Measurements from ENCODE around the gene XYLT2. TPM values are rescaled to one million over a fixed set of nuclear protein-coding genes. Genes with fewer than 3 reads are reported as not detected.

XYLT2 gene
- total RNA-seq, 1 donor from 2014 or later: 51.3 TPM

DNA sequence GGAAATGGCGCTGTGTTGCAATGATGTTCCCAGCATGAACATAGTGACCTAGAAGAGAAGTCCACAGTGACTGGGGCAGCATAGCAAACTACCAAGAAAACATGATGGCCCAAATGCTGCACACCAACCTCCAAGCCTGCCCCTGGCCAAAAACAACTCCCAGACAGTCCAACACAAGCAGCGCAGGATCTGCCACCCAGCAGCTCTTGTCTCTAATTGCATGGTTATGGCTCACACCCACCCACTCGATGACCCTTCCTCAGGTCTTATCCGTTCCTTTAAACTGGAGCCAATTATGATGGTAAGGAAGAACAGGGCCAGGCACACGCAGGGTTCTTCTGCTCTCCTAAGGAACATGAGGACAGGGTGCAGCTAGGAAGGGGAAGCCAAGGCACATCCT lies 24.1 kb downstream of the XYLT2 start:
- no peaks in the 10 kb centered on the region for H3K9me3 ChIP-seq
- H3K27ac ChIP-seq: no peak overlapping the region
- peaks cover 0 to 12% of the 10 kb centered on the region in 2 donors for H3K4me1 ChIP-seq
- peaks cover 38 to 47% of the 10 kb centered on the region in 2 donors for H3K36me3 ChIP-seq
- no peaks in the 10 kb centered on the region for H3K27me3 ChIP-seq
- DNase-seq (ENCODE audit: low spot score in 2 of 2): no peak
- intact Hi-C loops (cut with DNase I): no loop called here
- no peak overlapping the region for H3K4me3 ChIP-seq
- TF ChIP-seq, protein P1, sequence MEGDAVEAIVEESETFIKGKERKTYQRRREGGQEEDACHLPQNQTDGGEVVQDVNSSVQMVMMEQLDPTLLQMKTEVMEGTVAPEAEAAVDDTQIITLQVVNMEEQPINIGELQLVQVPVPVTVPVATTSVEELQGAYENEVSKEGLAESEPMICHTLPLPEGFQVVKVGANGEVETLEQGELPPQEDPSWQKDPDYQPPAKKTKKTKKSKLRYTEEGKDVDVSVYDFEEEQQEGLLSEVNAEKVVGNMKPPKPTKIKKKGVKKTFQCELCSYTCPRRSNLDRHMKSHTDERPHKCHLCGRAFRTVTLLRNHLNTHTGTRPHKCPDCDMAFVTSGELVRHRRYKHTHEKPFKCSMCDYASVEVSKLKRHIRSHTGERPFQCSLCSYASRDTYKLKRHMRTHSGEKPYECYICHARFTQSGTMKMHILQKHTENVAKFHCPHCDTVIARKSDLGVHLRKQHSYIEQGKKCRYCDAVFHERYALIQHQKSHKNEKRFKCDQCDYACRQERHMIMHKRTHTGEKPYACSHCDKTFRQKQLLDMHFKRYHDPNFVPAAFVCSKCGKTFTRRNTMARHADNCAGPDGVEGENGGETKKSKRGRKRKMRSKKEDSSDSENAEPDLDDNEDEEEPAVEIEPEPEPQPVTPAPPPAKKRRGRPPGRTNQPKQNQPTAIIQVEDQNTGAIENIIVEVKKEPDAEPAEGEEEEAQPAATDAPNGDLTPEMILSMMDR (IDR thresholded peaks at IDR 0.05): no peak

DNA sequence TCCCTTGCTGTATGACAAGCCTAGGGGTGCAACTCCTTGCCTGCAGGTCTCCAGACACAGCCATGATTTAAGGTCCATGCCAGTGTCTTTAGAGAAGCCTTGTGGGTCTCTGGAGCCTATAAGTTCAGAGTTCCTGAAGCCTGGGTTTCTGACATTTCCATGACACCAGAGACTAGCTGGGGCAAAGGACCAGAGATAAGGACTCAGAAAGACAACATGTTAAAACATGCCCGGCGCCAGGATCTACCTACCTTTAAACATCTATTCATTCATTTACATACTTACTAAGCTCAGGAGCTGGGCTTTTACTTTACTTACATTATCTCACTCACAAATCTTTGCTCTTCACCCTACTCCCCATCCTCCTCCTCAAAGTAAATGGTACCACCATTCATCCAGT lies 25.6 kb downstream of the XYLT2 start:
- intact Hi-C loops (cut with DNase I): no loop called here

DNA sequence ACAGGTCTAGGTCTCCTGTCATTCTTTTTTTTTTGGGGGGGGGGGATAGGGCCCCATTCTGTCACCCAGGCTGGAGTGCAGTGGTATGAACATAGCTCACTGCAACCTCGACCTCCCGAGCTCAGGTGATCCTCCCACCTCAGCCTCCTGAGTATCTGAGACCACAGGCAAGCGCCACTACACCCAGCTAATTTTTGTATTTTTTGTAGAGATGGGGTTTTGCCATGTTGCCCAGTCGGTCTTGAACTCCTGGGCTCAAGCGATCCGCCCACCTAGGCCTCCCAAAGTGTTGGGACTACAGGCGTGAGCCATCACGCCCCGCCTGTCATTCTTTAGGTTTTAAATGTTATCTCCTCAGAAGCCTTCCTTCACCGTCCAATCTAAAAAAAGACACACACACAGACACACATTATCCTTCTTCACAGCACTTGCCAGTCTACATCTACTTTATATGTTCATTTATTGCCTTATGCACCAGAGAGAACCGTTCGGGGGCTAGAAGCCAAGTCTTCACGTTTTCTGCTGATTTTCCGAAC lies 26.4 kb downstream of the XYLT2 start:
- Histone ChIP-seq H3K9me3 (no peaks in the 10 kb centered on the region), H3K4me1 (peaks cover 0 to 12% of the 10 kb centered on the region in 2 donors), H3K4me3 (peak overlapping the region; percentile 68 to 78), H3K27ac (peak overlapping the region; percentile 85 to 96), H3K27me3 (no peaks in the 10 kb centered on the region), H3K36me3 (peaks cover 20 to 30% of the 10 kb centered on the region in 2 donors)
- no peak for DNase-seq (ENCODE audit: low spot score in 2 of 2)
- TF ChIP-seq, protein P1 (IDR thresholded peaks at IDR 0.05): no peak
- intact Hi-C loops (cut with DNase I): loop anchor here (2.0 kb wide), 1 partner anchor 25 kb away; the partner anchor contains the start of gene XYLT2

More for the DNA sequence above, 25.6 kb downstream of the XYLT2 start:
- peak overlapping the region in 1 of 2 donors; percentile 68 for H3K4me3 ChIP-seq
- no peaks in the 10 kb centered on the region for H3K27me3 ChIP-seq
- H3K27ac ChIP-seq: no peak overlapping the region
- H3K4me1 ChIP-seq: peaks cover 0 to 12% of the 10 kb centered on the region in 2 donors
- no peaks in the 10 kb centered on the region for H3K9me3 ChIP-seq
- no peak for DNase-seq (ENCODE audit: low spot score in 2 of 2)
- peaks cover 26 to 38% of the 10 kb centered on the region in 2 donors for H3K36me3 ChIP-seq
- TF ChIP-seq, protein P1 (IDR thresholded peaks at IDR 0.05): no peak

DNA sequence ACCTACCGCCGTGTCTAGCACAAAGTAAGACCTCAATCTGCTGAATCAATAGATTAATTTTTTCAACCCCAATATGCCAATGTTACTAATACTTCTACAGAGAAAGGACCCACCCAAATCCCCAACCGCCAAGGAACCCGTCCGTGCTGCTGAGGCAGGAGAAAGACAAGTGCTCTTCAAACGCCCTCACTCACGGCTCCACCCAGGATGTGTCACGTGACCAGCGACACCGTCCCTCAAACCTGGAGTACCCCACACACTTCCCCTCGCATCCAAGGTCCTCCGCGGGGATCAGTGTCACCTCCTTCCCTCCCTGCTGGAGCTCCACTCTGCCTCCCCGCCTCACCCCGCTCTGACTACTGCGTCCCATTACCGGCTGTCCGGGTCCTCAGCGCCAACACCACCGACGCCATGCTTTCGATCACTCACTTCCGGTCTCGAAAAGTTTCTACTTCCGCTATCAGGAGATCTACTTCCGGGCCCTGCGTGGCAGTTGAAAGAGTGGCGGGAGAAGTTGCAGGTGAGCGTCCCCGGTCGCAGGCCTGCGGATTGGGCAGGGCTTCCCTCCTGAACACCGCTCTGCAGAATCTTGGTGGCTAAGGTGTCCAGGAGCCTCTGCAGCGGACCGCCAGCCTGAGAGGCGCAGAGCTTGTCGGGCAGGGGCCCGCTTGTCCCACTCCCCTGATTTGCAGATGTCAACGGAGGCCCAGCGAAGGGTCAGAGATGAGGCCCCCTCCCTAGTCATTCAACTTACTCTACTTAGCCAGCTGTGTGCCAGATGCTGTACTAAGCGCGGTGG lies 27.0 kb downstream of the XYLT2 start, which contains the start of the genes EME1 and MRPL27:
Gene EME1 (plus strand): TSS at position 472 of the 799 bp plus-strand sequence. CDS start 1,980 bp downstream, outside the sequence.
Gene MRPL27 (minus strand): TSS at position 427 of the 799 bp plus-strand sequence. CDS start 14 bp downstream, at position 413.
- peaks cover 0 to 12% of the 10 kb centered on the region in 2 donors for H3K4me1 ChIP-seq

DNA sequence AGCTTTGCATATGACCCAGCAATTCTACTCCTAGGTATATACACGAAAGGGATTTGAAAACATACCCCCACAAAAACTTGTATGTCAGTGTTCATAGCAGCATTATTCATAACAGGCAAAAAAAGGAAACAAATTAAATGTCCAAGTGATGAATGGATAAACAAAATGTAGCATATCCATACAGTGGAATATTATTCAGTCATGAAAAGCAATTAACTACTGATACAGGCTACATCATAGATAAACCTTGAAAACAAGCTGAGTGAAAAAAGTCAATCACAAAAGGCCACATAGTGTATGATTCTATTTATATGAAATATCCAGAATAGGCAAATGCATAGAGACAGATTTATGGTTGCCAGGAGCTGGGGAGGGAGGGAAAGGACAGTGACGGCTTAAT lies 27.8 kb downstream of the XYLT2 start:
- peaks cover 0 to 12% of the 10 kb centered on the region in 2 donors for H3K4me1 ChIP-seq
- no peak for DNase-seq (ENCODE audit: low spot score in 2 of 2)
- H3K4me3 ChIP-seq: peak overlapping the region in 1 of 2 donors; percentile 68
- no peak overlapping the region for H3K27ac ChIP-seq
- TF ChIP-seq, protein P1 (IDR thresholded peaks at IDR 0.05): no peak
- H3K9me3 ChIP-seq: no peaks in the 10 kb centered on the region
- intact Hi-C loops (cut with DNase I): loop anchor here (1.0 to 2.0 kb wide), 2 partner anchors 24 to 27 kb away; partner anchors contain the start of genes LRRC59 and XYLT2
- H3K27me3 ChIP-seq: no peaks in the 10 kb centered on the region
- H3K36me3 ChIP-seq: peaks cover 9 to 16% of the 10 kb centered on the region in 2 donors

More for the DNA sequence above, 27.0 kb downstream of the XYLT2 start, which contains the start of the genes EME1 and MRPL27:
- Histone ChIP-seq H3K9me3 (no peaks in the 10 kb centered on the region), H3K27me3 (no peaks in the 10 kb centered on the region), H3K4me3 (peak within 1 kb of the TSS; percentile 68 to 78), H3K36me3 (peaks cover 14 to 24% of the 10 kb centered on the region in 2 donors), H3K27ac (peak within 1 kb of the TSS; percentile 85 to 96)
- TF ChIP-seq, protein P1 (IDR thresholded peaks at IDR 0.05): no peak
- intact Hi-C loops (cut with DNase I): loop anchor here (1.0 to 2.0 kb wide), 2 partner anchors 24 to 26 kb away; partner anchors contain the start of genes LRRC59 and XYLT2
- DNase-seq (ENCODE audit: low spot score in 2 of 2): peak; percentile 30 to 89

Data from ascending aorta (tissue), 2 donors.